Measurements from ENCODE around the gene SDK1.

GRCh38 chr7:3942816-3943745, 642.0 kb downstream of the SDK1 start:
- TF ChIP-seq POLR2A (IDR thresholded peaks at IDR 0.05; ENCODE audit: low read length) (no peak), GATA1 (IDR thresholded peaks at IDR 0.05; ENCODE audit: low read depth, low read length) (no peak)
